ENCODE measurements around the gene STAC2. TPM values are rescaled to one million over a fixed set of nuclear protein-coding genes. Genes with fewer than 3 reads are reported as not detected.

The STAC2 gene
- total RNA-seq, 4 donors from 2014 or later = 0.18 to 0.19 TPM; not detected in 2

GRCh38 chr17:39237586-39237985, 11.8 kb upstream of the STAC2 start:
- Histone ChIP-seq H3K27me3 (peaks cover 0 to 73% (median 0%) of the 10 kb centered on the region in 4 donors), H3K27ac (no peak overlapping the region), H3K4me1 (peaks cover 0 to 13% (median 0%) of the 10 kb centered on the region in 3 donors), H3K9me3 (no peaks in the 10 kb centered on the region), H3K4me3 (no peak overlapping the region), H3K36me3 (no peaks in the 10 kb centered on the region)
- TF ChIP-seq CTCF (IDR thresholded peaks at IDR 0.05) (no peak), POLR2A (IDR thresholded peaks at IDR 0.05) (no peak)
- DNase-seq = no peak
- intact Hi-C loops (cut with DNase I) = no loop called here
- WGBS, 2 donors = no CpG with 5 or more reads among the region's 7 CpGs

- Histone ChIP-seq H3K36me3 (no peaks in the 10 kb centered on the region), H3K27ac (no peak overlapping the region), H3K27me3 (peaks cover 0 to 74% (median 2%) of the 10 kb centered on the region in 4 donors), H3K9me3 (no peaks in the 10 kb centered on the region), H3K4me3 (no peak overlapping the region), H3K4me1 (peaks cover 0 to 17% (median 3%) of the 10 kb centered on the region in 3 donors)
- TF ChIP-seq POLR2A (IDR thresholded peaks at IDR 0.05) (no peak), CTCF (IDR thresholded peaks at IDR 0.05) (no peak)
- no CpG with 5 or more reads among the region's 6 CpGs for WGBS, 2 donors
- intact Hi-C loops (cut with DNase I) = no loop called here
- no peak for DNase-seq
Measured at GRCh38 chr17:39236981-39237441, 11.3 kb upstream of the STAC2 start.

- no peaks in the 10 kb centered on the region for H3K9me3 ChIP-seq
Measured at GRCh38 chr17:39236450-39236927, 10.7 kb upstream of the STAC2 start.

GRCh38 chr17:39235555-39236449, 10.1 kb upstream of the STAC2 start:
- H3K27ac ChIP-seq = no peak overlapping the region
- H3K36me3 ChIP-seq = no peaks in the 10 kb centered on the region
- DNase-seq = no peak
- intact Hi-C loops (cut with DNase I) = no loop called here
- no peaks in the 10 kb centered on the region for H3K9me3 ChIP-seq
- H3K4me3 ChIP-seq = no peak overlapping the region
- TF ChIP-seq CTCF (IDR thresholded peaks at IDR 0.05) (peak in 5 of 6 experiments; percentile 12 to 66 (median 36)), POLR2A (IDR thresholded peaks at IDR 0.05) (no peak)
- 16 to 34% methylated on average over 10 to 12 of the region's 18 CpGs for WGBS, 2 donors
- H3K4me1 ChIP-seq = peaks cover 4 to 27% (median 6%) of the 10 kb centered on the region in 3 donors
- peaks cover 0 to 86% (median 3%) of the 10 kb centered on the region in 4 donors for H3K27me3 ChIP-seq

More at GRCh38 chr17:39236450-39236927, 10.7 kb upstream of the STAC2 start:
- no peaks in the 10 kb centered on the region for H3K36me3 ChIP-seq
- H3K4me3 ChIP-seq = no peak overlapping the region
- TF ChIP-seq POLR2A (IDR thresholded peaks at IDR 0.05) (no peak), CTCF (IDR thresholded peaks at IDR 0.05) (no peak)
- H3K4me1 ChIP-seq = peaks cover 4 to 22% (median 6%) of the 10 kb centered on the region in 3 donors
- peaks cover 0 to 79% (median 3%) of the 10 kb centered on the region in 4 donors for H3K27me3 ChIP-seq
- no peak for DNase-seq
- intact Hi-C loops (cut with DNase I) = no loop called here
- 39 to 48% methylated on average over 3 to 4 of the region's 5 CpGs for WGBS, 2 donors
- no peak overlapping the region for H3K27ac ChIP-seq

All from esophagus squamous epithelium (tissue), 5 donors.